SK-N-MC (cell line): ENCODE data around the gene SLC2A9.

Experiments used
- EZH2 ChIP-seq: fragments of 200-600 bp; sonication (generic); IDR thresholded peaks from one replicate; pipeline ENCODE4 v1.6.1; 2017; ENCODE audit warnings: antibody characterized with exemption
- POLR2AphosphoS5 ChIP-seq: IDR thresholded peaks from 2 replicates; pipeline ENCODE4 v1.6.1; 2012; ENCODE audit warnings: mild to moderate bottlenecking, low read depth, low read length, borderline replicate concordance

DNA sequence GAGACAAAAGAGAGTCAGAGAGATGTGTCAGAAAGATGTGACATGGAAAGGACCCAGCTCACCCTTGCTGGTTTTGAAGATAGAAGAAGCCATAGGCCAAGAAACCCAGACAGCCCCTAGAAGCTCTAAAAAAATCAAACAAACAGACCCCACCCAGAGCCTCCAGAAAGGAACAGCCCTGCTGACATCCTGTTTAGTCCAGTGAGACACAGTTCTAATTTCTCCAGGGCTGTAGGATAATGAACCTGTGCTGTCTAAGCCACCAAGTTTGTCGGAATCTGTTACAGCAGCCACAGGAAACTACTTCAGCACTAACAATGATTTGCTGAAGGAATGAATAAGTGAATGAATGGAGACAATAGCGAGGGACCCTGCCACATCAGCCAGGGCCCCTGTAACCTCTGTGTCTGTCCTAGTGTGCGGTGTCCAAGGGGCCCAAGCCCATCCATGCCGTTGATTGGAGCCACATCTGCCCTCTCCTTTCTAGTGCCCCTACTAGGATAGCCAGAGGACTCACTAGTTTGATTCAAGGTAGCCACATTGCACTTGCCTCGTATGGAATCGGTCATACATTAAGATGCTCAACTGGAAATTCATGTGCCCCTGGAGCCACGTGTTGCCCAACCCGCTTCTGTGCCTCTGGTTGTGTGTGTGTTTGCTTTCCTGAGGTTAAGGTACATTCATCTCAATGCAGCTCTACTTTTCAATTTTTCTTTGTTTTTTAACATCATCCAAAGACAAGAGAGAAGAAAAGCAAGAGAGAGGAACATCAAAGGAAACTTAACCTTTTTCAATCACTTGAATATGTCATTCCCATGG is 32.5 kb upstream of the SLC2A9 start:
- no peak for TF ChIP-seq EZH2
- TF ChIP-seq POLR2AphosphoS5: no peak
